Activated CD8-positive, alpha-beta memory T cell treated with anti-CD3 and anti-CD28 coated beads, Interleukin-2, amount 50 U/mL, for 24 hours (primary cell): ENCODE results near the gene NFATC2.

Source experiments
- DNase-seq: peaks from one replicate; pipeline ENCODE4 v3.0.0-alpha.2; 2020; ENCODE audit errors: extremely low read depth

Gene NFATC2

DNA sequence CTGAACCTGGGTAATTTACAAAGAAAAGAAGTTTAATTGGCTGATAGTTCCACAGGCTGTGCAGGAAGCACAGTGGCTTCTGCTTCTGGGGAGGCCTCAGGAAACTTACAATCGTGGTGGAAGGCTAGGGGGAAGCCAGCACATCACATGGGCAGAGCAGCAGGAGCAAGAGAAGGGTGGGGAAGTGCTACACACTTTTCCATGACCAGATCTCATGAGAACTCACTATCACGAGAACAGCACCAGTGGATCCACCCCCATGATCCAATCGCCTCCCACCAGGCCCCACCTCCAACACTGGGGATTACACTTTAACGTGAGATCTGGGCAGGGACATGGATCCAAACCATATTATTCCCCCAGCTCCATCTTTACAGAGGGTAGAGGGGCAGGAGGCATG, 166.4 kb downstream of the NFATC2 start:
- DNase-seq = no peak

GRCh38 chr20:51375561-51375960, 167.0 kb downstream of the NFATC2 start:
- no peak for DNase-seq

- DNase-seq = no peak
These were observed 167.6 kb downstream of the NFATC2 start for GRCh38 chr20:51374961-51375360.

DNA sequence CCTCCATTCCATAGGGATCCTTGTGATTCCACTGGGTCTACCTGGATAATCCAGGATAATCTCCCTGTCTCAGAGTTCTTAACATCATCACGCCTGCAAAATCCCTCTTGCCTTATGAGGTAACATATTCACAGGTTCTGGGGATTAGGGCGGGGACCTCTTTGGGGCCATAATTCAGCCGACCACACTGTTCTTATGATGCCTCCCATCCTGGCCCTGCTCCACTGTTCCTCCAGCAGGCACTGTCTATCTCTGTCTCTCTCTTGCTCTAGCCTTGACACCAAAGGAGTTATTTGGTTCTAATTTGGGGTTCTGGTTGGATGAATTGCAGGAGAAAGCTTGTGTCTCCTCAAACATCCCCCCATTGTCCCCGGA, 168.1 kb downstream of the NFATC2 start:
- no peak for DNase-seq

GRCh38 chr20:51373713-51374455, 168.6 kb downstream of the NFATC2 start:
- DNase-seq = no peak

DNA sequence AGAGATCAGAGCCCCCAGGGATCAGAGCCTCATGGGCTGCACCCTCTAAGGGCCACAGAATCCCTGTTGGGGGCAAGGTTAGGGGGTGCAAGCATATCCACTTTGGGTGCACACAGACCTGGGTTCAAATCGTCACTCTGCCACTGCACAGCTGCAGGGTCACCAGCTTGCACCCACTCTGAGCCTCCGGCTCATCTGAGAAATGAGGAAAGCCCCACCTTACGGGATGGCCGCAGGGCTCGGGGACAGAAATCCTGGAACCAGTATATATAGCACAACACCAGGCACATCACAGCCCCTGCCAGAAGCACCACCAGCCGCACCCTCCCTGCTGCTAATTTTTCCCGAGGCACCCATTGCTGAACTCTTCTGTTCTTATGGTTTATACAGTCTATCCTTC, 169.6 kb downstream of the NFATC2 start:
- no peak for DNase-seq

- DNase-seq = peak; percentile 17
These were observed 170.2 kb downstream of the NFATC2 start for GRCh38 chr20:51372176-51372803.

- DNase-seq = no peak
These were observed 170.8 kb downstream of the NFATC2 start for GRCh38 chr20:51371720-51372119.

DNA sequence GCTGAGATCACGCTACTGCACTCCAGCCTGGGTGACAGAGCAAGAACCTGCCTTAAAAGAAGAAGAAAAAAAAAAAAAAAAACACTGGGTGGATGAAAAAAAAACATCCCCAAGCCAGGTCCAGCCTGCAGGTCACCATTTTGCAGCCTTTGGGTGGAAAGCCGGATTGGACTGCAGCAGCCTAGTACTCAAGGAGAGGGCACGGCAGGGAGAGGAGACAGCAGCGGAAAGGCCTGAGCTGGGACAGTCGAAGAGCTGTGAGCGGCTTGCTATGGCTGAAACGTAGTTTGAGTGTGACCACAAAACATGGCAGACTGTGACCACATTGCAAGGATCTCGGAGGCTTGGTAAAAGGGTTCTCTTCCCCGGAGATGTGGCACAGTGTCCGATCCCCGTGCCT, 173.0 kb downstream of the NFATC2 start:
- no peak for DNase-seq

GRCh38 chr20:51368461-51369211, 173.9 kb downstream of the NFATC2 start:
- no peak for DNase-seq

DNA sequence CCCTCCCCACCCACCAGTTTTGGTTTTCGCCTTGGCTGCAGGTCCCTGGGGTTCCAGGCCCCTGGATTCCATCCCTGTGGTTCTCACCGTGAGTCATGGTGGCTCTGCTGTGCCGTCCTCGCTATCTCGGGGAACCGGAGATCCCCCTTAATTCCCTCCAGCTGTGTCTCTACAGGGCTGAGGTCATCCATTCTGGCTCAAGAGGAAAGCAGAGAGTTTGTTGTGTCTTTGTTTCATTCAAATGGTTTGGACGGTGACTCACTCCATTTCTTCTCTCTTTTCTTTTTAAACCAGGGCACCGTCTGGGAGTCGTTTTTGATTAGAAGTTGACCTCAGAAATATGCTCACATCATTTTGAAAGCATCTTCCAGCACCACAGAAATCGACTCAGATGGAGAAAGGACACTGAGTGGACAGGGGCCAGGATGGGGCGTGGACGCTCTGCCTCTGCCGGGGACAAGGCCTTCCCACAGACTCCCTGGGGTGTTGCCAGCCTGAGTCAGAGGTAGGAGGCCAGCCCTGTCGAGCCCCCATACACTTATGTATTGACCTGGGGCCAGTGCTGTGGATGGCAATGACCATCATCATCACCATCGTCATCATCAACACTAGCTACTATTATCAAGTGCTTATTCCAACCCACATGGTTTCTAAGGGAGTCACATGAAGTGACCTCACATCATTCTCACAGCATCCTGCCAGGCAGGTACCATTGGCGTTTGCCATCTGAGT, 176.2 kb downstream of the NFATC2 start:
- no peak for DNase-seq

- no peak for DNase-seq
These were observed 176.8 kb downstream of the NFATC2 start for GRCh38 chr20:51365670-51366069.

DNA sequence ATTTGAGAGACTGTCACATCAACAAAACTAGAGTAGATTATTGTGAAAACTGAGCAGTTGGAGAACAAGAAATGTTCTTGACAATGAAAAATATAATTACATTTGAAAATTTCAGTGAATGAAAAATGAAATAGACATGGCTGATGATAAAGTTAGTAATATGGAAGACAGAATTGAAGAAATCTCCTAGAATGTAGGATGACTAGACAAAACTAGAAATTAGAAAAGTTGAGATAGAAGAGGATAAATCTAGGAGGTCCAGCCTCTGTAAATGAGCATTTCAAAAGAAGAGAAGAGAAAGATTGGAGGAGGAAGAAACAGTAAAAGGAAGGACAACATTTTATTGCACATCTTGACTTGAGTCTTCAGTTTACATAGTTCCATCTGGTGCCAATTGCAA, 178.7 kb downstream of the NFATC2 start:
- no peak for DNase-seq

GRCh38 chr20:51363378-51363777, 179.1 kb downstream of the NFATC2 start:
- no peak for DNase-seq

DNA sequence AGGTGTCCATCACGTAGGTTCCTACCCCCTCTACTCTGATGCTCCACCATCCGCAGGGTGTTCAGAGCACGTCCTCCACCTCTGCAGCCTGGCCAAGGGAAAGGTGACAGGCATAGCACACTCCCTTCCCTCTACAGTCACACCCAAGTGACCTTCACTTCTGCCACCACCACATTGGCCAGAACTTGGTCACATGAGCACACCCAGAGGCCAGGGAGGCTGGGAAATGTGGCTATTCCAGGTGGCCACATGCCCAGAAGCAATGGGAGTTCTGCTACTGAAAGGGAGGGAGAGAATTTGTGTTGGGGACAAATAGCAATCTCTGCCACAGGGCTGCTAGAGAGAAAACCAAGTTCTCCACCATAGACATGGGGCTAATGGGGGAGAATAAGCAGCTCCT, 180.3 kb downstream of the NFATC2 start:
- DNase-seq = no peak

DNA sequence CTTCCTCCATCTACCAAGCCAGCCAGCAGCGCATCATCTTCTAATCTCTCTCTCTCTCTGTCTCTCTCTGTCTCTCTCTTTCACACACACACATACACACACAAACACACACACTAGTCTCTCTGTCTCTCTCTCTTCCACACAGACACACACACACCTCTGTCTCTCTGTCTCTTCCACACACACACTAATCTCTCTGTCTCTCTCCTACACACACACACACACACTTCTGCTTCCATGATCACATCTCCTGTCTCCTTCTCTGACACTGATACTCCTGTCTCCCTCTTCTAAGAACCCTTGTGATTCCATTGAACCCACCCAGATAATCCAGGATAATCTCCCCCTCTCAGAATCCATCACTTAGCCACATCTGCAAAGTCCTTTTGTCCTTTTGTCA, 181.3 kb downstream of the NFATC2 start:
- no peak for DNase-seq

DNA sequence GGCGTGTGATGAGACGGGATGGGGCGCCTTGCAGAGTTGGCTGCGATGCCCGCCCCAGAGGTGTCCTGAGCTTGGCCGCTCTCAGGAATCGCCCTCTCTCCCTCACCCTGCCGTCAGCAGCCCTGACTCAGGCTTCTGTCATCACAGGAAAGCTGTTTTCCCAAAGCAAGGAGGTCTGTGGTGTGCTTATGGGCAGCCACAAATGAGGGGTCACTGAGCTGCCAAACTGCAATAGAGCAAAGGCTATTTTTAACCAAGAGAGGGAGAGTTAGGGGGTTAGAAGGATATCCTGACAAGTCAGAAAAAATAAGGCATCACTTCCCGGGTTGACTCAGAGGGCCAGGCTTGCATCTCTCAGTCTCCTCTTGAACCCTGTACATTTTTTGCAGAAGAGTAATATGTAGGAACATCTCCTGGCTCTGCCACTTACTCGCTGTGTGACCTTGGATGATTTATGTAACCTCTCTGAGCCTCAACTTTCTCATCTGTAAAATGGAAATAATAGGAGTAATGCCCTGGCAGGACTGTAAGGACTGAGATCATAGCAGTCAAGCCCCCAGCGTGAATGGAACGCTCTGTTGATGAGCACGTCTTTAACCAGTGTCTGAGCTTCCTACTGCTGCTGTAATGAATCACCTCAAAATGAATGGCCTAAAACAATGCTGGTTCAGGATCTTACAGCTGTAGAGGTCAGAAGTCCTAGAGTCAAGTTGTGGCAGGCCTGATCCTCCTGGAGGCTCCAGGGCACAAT, 181.9 kb downstream of the NFATC2 start:
- no peak for DNase-seq

DNA sequence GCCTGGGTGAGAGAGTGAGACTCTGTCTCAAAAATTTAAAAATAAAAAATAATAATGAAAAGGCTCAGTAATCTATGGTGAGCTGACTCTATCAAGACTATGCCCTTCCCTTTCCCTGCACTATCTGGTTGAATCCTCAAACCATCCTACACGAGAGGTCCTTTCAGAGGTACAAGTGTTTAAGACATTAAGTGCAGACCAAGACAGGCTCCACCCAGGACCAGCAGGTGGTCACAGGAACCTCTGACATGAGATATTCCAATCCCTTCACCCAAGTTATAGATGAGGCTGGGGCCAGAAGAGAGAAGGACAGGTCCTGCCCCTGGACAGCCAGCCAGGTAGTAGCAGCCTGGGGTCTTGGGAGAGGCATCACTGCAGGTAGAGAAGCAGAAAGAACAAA, 182.6 kb downstream of the NFATC2 start:
- DNase-seq = no peak

GRCh38 chr20:51359401-51359800, 183.1 kb downstream of the NFATC2 start:
- no peak for DNase-seq

DNA sequence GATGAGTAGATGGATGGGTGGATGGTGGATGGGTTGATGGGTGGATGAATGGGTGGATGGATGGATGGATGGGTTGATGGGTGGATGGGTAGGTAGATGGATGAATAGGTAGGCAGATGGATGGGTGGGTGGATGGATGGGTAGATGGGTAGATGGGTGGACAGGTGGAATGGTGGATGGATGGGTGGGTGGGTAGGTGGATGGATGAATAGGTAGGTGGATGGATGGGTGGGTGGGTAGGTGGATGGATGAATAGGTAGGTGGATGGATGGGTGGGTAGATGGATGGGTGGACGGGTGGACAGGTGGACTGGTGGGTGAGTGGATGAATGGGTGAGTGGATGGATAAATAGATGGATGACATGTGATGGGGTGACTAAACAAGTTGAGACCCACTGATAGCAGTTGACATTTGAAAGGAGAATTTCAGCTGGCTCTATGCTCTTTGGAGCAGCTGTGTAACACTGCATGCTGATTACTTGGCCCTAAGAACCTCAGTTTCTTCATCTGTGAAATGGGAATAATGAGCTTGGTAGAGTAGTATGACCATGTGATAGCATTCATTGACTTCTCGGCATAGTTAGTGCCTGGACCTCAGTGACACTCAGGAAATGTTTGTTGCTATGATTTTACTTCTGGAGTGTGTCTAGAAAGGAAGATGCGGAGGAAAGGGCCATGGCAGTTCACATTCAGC, 184.3 kb downstream of the NFATC2 start:
- no peak for DNase-seq

DNA sequence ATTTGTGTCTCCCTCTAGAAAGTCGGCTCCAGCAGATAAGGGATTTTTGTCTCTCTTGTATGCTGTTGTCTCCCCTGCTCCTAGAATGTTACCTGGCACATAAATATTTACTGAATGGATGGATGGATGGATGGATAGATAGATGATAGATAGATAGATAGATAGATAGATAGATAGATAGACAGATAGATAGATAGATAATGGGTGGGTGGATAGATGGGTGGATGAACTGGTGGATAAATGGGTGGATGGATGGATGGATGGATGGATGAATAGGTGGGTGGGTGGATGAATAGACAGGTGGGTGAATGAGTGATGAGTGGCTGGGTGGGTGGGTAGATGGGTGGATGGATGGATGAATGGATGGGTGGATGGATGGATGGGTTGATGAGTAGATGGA, 185.0 kb downstream of the NFATC2 start:
- no peak for DNase-seq
